Kidney (tissue), 14 donors: ENCODE results near the gene HOXA4. TPM values are rescaled to one million over a fixed set of nuclear protein-coding genes. Genes with fewer than 3 reads are reported as not detected.

Source experiments
- DNase-seq, 5 donors: peaks; one replicate each; pipeline ENCODE4 v3.0.0-alpha.2; 2013 to 2020
- FAIRE-seq: peaks from 2 replicates; lab custom pipeline; 2012; peaks lifted over from hg19 to GRCh38; lab: Jason Lieb, UNC
- H3K27ac ChIP-seq, 2 donors: one replicate each; pipeline ENCODE4 v1.7.0; 2013; ENCODE audit warnings: low read depth in 2 of 2, low read length in 2 of 2, inconsistent platforms in 1 of 2
- H3K27me3 ChIP-seq: one replicate; pipeline ENCODE4 v1.7.1; 2013; ENCODE audit warnings: low read length, inconsistent platforms; ENCODE audit not compliant: control insufficient read depth, insufficient read depth
- H3K36me3 ChIP-seq, 3 donors: one replicate each; pipeline versions ENCODE4 v1.7.0 to v1.7.1; 2013; ENCODE audit warnings: low read length in 3 of 3, control low read depth in 1 of 3, inconsistent platforms in 1 of 3; ENCODE audit not compliant: insufficient read depth in 3 of 3, control insufficient read depth in 2 of 3
- H3K4me1 ChIP-seq, 3 donors: one replicate each; pipeline versions ENCODE4 v1.7.0 to v1.7.1; 2013; ENCODE audit warnings: low read length in 3 of 3, inconsistent platforms in 1 of 3, low read depth in 1 of 3; ENCODE audit not compliant: control insufficient read depth in 2 of 3, insufficient read depth in 2 of 3
- H3K4me3 ChIP-seq, 3 donors: one replicate each; pipeline versions ENCODE4 v1.7.0 to v1.8.1; 2013; ENCODE audit warnings: low read length in 3 of 3, control low read depth in 1 of 3, inconsistent platforms in 1 of 3
- H3K9ac ChIP-seq, 3 donors: one replicate each; pipeline versions ENCODE4 v1.7.0 to v1.7.1; 2013; ENCODE audit warnings: low read length in 3 of 3, control low read depth in 1 of 3, inconsistent platforms in 1 of 3
- H3K9me3 ChIP-seq, 3 donors: one replicate each; pipeline versions ENCODE4 v1.7.0 to v1.7.1; 2013; ENCODE audit warnings: low read length in 3 of 3, control low read depth in 1 of 3, inconsistent platforms in 1 of 3; ENCODE audit not compliant: control insufficient read depth in 2 of 3, insufficient read depth in 1 of 3
- CTCF ChIP-seq: IDR thresholded peaks from 3 replicates; pipeline ENCODE4 v1.5.1; 2012; ENCODE audit warnings: mild to moderate bottlenecking, moderate library complexity, borderline replicate concordance; ENCODE audit not compliant: insufficient read depth; ENCODE audit errors: extremely low read depth
- intact Hi-C: fragments of 100-400 bp; cut with DNase I; formaldehyde crosslinking; loops from one replicate; pipeline ENCODE4 v1.11.1; 2022
- polyA plus RNA-seq: library from polyadenylated mRNA; stranded (reverse); fragments of 350-450 nt; fragmentation: Illumina TruSeq; extraction: RNeasy Lipid Tissue Mini Kit (QIAGEN cat#74804); gene quantifications from one replicate; pipeline ENCODE4 v1.2.3, GENCODE V29; 2014; ENCODE audit warnings: low read depth, low replicate concordance; ENCODE audit not compliant: insufficient read depth
- total RNA-seq: library from RNA; stranded (reverse); fragmentation: NEBNext Ultra II Directional; extraction: Animal tissue kit (Norgen Biotek cat#: 25700); gene quantifications from one replicate; pipeline ENCODE4 v1.2.1, GENCODE V29; 2021
- donor health status: control.
- donor health status: control.
- donor health status: control.
- donor health status: control.
- donor health status: control.
- donor health status: DM: yes; HTN: yes; CAD: no.
- donor health status: Normal renal cell carcinoma (clear cell type).

HOXA4 gene
- total and polyA plus RNA-seq, 2 donors from 2014 or later: 11.2 to 13.0 TPM

- peaks cover 0 to 14% (median 7%) of the 10 kb centered on the region in 3 donors for H3K4me1 ChIP-seq
- intact Hi-C loops: no loop called here
- H3K4me3 ChIP-seq: peak overlapping the region; percentile 66 to 83 (median 81)
- H3K27ac ChIP-seq: peak overlapping the region; percentile 93 to 95
- TF ChIP-seq CTCF: no peak
- H3K9ac ChIP-seq: peak overlapping the region; percentile 70 to 96 (median 77)
- no peak for FAIRE-seq
- no peaks in the 10 kb centered on the region for H3K36me3 ChIP-seq
- peak; percentile 42 to 87 (median 61) for DNase-seq
- H3K9me3 ChIP-seq: no peaks in the 10 kb centered on the region
- peaks cover 5% of the 10 kb centered on the region for H3K27me3 ChIP-seq
Measured at GRCh38 chr7:27097686-27098577, 32.6 kb downstream of the HOXA4 start.

- H3K9me3 ChIP-seq: no peaks in the 10 kb centered on the region
- FAIRE-seq (no peak), DNase-seq (peak; percentile 74 to 86 (median 83))
- peaks cover 3 to 11% (median 7%) of the 10 kb centered on the region in 3 donors for H3K4me1 ChIP-seq
- H3K36me3 ChIP-seq: no peaks in the 10 kb centered on the region
- peaks cover 5% of the 10 kb centered on the region for H3K27me3 ChIP-seq
- no peak for TF ChIP-seq CTCF
- H3K27ac ChIP-seq: peak overlapping the region; percentile 94 to 95
- H3K9ac ChIP-seq: peak overlapping the region; percentile 70 to 96 (median 88)
- H3K4me3 ChIP-seq: peak overlapping the region; percentile 81 to 90 (median 83)
- intact Hi-C loops: no loop called here
Measured at GRCh38 chr7:27096768-27097514, 33.6 kb downstream of the HOXA4 start.

- Histone ChIP-seq H3K4me3 (peak within 1 kb of the TSS; percentile 81 to 90 (median 83)), H3K36me3 (no peaks in the 10 kb centered on the region), H3K9me3 (no peaks in the 10 kb centered on the region), H3K27me3 (peaks cover 5% of the 10 kb centered on the region), H3K4me1 (peaks cover 3 to 11% (median 7%) of the 10 kb centered on the region in 3 donors), H3K9ac (peak within 1 kb of the TSS; percentile 70 to 96 (median 88)), H3K27ac (peak within 1 kb of the TSS; percentile 94 to 95)
- FAIRE-seq (no peak), DNase-seq (peak; percentile 95 to 97 (median 96))
- intact Hi-C loops: no loop called here
- TF ChIP-seq CTCF: no peak
Measured at GRCh38 chr7:27095897-27096767, 34.4 kb downstream of the HOXA4 start, which contains the start of gene HOXA1. HOXA1 (minus strand) TSS chr7:27096000; CDS start chr7:27095912, 88 bp downstream.
